Measurements from ENCODE around the gene ZNF473. TPM values are rescaled to one million over a fixed set of nuclear protein-coding genes. Genes with fewer than 3 reads are reported as not detected.

The ZNF473 gene
- total and polyA plus RNA-seq, 2 of the 13 experiments (the other 11 are each of a cell fraction or from before 2014, with no cell fraction given) = 5.8 to 11.9 TPM

DNA sequence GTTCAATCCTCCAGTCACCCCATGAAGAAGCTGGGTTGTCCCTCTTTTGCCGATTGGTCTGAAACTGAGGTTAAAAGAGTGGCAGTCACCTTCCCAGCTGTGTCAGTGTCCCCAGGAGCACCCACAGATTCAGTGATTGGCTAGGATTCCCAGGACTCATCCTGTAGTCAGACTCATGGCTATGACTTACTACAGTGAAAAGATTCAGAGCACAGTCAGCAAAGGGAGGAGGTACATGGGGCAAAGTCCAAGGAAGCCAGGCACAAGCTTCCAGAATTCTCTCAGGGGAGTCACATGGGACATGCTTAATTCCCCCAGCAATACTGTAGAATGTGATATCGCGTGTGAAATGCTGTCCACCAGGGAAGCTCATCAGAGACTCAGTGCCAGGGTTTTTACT is 14.2 kb downstream of the ZNF473 start:
- BruUV-seq (replicated peaks) = no TSS peak
- ChIA-PET POLR2A (interaction anchor here (1.0 to 1.6 kb wide), 2 partner anchors 14 to 110 kb away, joined by 3 to 5 read pairs; partner anchors contain the start of gene ZNF473), CTCF (ENCODE audit: low intra/inter-chr PET ratio, low total read pairs) (no interaction called here)
- in situ Hi-C loops (cut with HindIII; ENCODE audit: extremely low pct_ligation_motif_present, low pct_unique_long_range_greater_than_20kb) = no loop called here
- Histone ChIP-seq H3K27ac (ENCODE audit: extremely low read length, insufficient read depth, low read length) (peak overlapping the region; percentile 8), H3K4me3 (replicated peaks in 1 of 3; ENCODE audit: insufficient read depth in 1 of 3, low read depth in 2 of 3, low read length in 3 of 3) (no peak overlapping the region), H3K9me3 (ENCODE audit: low read length) (no peaks in the 10 kb centered on the region), H3K9ac (ENCODE audit: insufficient read depth, low read depth, low read length) (no peak overlapping the region), H2AFZ (ENCODE audit: low read length) (no peak overlapping the region), H3K4me2 (ENCODE audit: low read depth, low read length) (no peak overlapping the region), H3K27me3 (ENCODE audit: control insufficient read depth in 1 of 2, insufficient read depth in 2 of 2, low read length in 2 of 2) (no peaks in the 10 kb centered on the region), H3K36me3 (replicated peaks in 1 of 2; ENCODE audit: control insufficient read depth in 1 of 2, insufficient read depth in 2 of 2, low read length in 2 of 2) (peaks cover 41 to 84% of the 10 kb centered on the region in 2 experiments), H3K4me1 (ENCODE audit: insufficient read depth, low read length) (peaks cover 22% of the 10 kb centered on the region), H3K79me2 (ENCODE audit: insufficient read depth, low read length) (no peaks in the 10 kb centered on the region), H4K20me1 (ENCODE audit: insufficient read depth, low read length) (0 out of 2 replicates have a peak, but pooled peaks cover 3% of the 10 kb centered on the region)
- FAIRE-seq (peak; percentile 4), ATAC-seq (peak; percentile 73), DNase-seq (ENCODE audit: low spot score) (peak; percentile 44)
- WGBS (ENCODE audit: low lambda C conversion rate) = 78% methylated on average over 3 of the region's 3 CpGs
- intact Hi-C loops (cut with micrococcal nuclease; ENCODE audit: unreplicated experiment) = no loop called here
- TF ChIP-seq SAP130 (CRISPR knock-in tag; IDR thresholded peaks at IDR 0.05; ENCODE audit: low read depth) (0 out of 2 replicates have a peak, but pooled peaks have one; percentile 26), ZFP36L1 (CRISPR knock-in tag; IDR thresholded peaks at IDR 0.05) (no peak), MEIS1 (CRISPR knock-in tag; IDR thresholded peaks at IDR 0.05; ENCODE audit: borderline replicate concordance) (no peak), ZNF572 (CRISPR knock-in tag; IDR thresholded peaks at IDR 0.05) (no peak), NFYB (CRISPR knock-in tag; IDR thresholded peaks at IDR 0.05) (no peak), ZNF160 (CRISPR knock-in tag; IDR thresholded peaks at IDR 0.05) (no peak), RFX5 (IDR thresholded peaks at IDR 0.05; ENCODE audit: low read depth, low read length) (no peak)
- TF ChIP-seq, protein P1, sequence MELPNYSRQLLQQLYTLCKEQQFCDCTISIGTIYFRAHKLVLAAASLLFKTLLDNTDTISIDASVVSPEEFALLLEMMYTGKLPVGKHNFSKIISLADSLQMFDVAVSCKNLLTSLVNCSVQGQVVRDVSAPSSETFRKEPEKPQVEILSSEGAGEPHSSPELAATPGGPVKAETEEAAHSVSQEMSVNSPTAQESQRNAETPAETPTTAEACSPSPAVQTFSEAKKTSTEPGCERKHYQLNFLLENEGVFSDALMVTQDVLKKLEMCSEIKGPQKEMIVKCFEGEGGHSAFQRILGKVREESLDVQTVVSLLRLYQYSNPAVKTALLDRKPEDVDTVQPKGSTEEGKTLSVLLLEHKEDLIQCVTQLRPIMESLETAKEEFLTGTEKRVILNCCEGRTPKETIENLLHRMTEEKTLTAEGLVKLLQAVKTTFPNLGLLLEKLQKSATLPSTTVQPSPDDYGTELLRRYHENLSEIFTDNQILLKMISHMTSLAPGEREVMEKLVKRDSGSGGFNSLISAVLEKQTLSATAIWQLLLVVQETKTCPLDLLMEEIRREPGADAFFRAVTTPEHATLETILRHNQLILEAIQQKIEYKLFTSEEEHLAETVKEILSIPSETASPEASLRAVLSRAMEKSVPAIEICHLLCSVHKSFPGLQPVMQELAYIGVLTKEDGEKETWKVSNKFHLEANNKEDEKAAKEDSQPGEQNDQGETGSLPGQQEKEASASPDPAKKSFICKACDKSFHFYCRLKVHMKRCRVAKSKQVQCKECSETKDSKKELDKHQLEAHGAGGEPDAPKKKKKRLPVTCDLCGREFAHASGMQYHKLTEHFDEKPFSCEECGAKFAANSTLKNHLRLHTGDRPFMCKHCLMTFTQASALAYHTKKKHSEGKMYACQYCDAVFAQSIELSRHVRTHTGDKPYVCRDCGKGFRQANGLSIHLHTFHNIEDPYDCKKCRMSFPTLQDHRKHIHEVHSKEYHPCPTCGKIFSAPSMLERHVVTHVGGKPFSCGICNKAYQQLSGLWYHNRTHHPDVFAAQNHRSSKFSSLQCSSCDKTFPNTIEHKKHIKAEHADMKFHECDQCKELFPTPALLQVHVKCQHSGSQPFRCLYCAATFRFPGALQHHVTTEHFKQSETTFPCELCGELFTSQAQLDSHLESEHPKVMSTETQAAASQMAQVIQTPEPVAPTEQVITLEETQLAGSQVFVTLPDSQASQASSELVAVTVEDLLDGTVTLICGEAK (IDR thresholded peaks at IDR 0.05) = no peak
- TF ChIP-seq, protein P1 (CRISPR knock-in tag; IDR thresholded peaks at IDR 0.05) = no peak
- TF ChIP-seq, protein P2, sequence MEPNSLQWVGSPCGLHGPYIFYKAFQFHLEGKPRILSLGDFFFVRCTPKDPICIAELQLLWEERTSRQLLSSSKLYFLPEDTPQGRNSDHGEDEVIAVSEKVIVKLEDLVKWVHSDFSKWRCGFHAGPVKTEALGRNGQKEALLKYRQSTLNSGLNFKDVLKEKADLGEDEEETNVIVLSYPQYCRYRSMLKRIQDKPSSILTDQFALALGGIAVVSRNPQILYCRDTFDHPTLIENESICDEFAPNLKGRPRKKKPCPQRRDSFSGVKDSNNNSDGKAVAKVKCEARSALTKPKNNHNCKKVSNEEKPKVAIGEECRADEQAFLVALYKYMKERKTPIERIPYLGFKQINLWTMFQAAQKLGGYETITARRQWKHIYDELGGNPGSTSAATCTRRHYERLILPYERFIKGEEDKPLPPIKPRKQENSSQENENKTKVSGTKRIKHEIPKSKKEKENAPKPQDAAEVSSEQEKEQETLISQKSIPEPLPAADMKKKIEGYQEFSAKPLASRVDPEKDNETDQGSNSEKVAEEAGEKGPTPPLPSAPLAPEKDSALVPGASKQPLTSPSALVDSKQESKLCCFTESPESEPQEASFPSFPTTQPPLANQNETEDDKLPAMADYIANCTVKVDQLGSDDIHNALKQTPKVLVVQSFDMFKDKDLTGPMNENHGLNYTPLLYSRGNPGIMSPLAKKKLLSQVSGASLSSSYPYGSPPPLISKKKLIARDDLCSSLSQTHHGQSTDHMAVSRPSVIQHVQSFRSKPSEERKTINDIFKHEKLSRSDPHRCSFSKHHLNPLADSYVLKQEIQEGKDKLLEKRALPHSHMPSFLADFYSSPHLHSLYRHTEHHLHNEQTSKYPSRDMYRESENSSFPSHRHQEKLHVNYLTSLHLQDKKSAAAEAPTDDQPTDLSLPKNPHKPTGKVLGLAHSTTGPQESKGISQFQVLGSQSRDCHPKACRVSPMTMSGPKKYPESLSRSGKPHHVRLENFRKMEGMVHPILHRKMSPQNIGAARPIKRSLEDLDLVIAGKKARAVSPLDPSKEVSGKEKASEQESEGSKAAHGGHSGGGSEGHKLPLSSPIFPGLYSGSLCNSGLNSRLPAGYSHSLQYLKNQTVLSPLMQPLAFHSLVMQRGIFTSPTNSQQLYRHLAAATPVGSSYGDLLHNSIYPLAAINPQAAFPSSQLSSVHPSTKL (CRISPR knock-in tag; IDR thresholded peaks at IDR 0.05) = 0 out of 2 replicates have a peak, but pooled peaks have one; percentile 27
